ENCODE data around the gene NAA10. TPM values are rescaled to one million over a fixed set of nuclear protein-coding genes. Genes with fewer than 3 reads are reported as not detected.

The NAA10 gene
- total and polyA plus RNA-seq, 4 donors: 70.2 to 287 (median 84.5) TPM

DNA sequence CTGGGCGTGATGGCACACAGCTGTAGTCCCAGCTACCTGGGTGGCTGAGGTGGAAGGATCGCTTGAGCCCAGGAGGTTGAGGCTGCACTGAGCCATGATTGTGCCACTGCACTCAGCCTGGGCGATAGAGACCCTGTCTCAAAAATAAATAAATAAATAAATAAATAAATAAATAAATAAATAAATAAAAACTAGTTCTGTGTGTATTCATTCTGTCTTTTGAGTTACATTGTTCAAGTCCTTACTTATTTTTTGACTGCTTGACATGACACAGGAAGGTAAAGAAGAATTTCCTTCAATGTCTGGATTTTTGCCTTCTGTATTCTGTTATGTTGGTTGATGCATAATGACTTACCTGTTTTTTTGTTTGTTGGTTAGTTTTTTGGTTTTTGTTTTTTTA is 2.2 kb upstream of the NAA10 start:
- H3K27ac ChIP-seq (ENCODE audit: low read depth in 1 of 2, low read length in 2 of 2): no peak overlapping the region
- H3K27me3 ChIP-seq (ENCODE audit: control insufficient read depth in 1 of 2, insufficient read depth in 2 of 2, low read length in 1 of 2): no peaks in the 10 kb centered on the region
- no peak overlapping the region for H3K4me3 ChIP-seq (ENCODE audit: low read length in 2 of 2)
- no peaks in the 10 kb centered on the region for H3K36me3 ChIP-seq (ENCODE audit: control insufficient read depth in 1 of 2, insufficient read depth in 2 of 2, low read length in 1 of 2)
- no peak for ATAC-seq (ENCODE audit: low FRiP score)
- no peaks in the 10 kb centered on the region for H3K4me1 ChIP-seq (ENCODE audit: control insufficient read depth in 1 of 2, insufficient read depth in 2 of 2, low read length in 2 of 2)
- no peak for DNase-seq
- H3K9me3 ChIP-seq (ENCODE audit: control insufficient read depth, low read length): no peaks in the 10 kb centered on the region
- intact Hi-C loops (cut with DNase I): loop anchor here in 1 of 2 donors (5.0 kb wide), 1 partner anchor 175 kb away; the partner anchor contains the start of gene PLXNB3
- 82 to 91% methylated on average over 3 of the region's 3 CpGs for whole genome bisulfite sequencing, 2 donors

DNA sequence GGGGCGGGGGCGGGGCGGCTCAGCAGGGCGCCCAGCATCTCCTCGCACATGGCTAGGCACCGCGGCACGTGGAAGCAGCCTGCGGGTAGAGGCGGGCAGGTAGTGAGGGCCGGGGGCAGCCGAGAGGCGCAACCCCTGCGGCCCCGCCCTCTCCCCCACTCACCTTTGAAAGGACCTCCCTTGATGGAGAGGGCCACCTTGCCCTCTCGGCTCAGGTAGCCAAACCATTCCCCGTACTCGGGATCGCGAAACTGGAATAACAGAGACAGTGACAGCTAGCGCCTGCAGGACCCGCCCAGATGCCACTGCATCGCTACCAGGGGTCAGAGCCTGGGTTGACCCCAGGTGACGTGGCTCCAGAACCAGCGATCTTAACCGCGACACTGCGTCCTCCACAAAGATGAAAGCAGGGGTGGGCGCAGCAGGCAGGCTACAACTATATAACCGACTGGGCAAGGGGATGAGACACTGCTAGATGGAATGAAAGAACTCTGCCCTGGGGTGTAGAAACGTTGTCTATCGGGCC is 552 bp upstream of the NAA10 start:
- Histone ChIP-seq H3K36me3 (ENCODE audit: control insufficient read depth in 1 of 2, insufficient read depth in 2 of 2, low read length in 1 of 2) (no peaks in the 10 kb centered on the region), H3K27me3 (ENCODE audit: control insufficient read depth in 1 of 2, insufficient read depth in 2 of 2, low read length in 1 of 2) (no peaks in the 10 kb centered on the region), H3K27ac (ENCODE audit: low read depth in 1 of 2, low read length in 2 of 2) (no peak overlapping the region), H3K9me3 (ENCODE audit: control insufficient read depth, low read length) (no peaks in the 10 kb centered on the region), H3K4me1 (ENCODE audit: control insufficient read depth in 1 of 2, insufficient read depth in 2 of 2, low read length in 2 of 2) (no peaks in the 10 kb centered on the region), H3K4me3 (ENCODE audit: low read length in 2 of 2) (no peak overlapping the region)
- WGBS, 2 donors: 8 to 26% methylated on average over 26 to 32 of the region's 32 CpGs
- intact Hi-C loops (cut with DNase I): loop anchor here in 1 of 2 donors (5.0 kb wide), 1 partner anchor 173 kb away; the partner anchor contains the start of gene PLXNB3
- no peak for DNase-seq
- ATAC-seq (ENCODE audit: low FRiP score): peak; percentile 1

DNA sequence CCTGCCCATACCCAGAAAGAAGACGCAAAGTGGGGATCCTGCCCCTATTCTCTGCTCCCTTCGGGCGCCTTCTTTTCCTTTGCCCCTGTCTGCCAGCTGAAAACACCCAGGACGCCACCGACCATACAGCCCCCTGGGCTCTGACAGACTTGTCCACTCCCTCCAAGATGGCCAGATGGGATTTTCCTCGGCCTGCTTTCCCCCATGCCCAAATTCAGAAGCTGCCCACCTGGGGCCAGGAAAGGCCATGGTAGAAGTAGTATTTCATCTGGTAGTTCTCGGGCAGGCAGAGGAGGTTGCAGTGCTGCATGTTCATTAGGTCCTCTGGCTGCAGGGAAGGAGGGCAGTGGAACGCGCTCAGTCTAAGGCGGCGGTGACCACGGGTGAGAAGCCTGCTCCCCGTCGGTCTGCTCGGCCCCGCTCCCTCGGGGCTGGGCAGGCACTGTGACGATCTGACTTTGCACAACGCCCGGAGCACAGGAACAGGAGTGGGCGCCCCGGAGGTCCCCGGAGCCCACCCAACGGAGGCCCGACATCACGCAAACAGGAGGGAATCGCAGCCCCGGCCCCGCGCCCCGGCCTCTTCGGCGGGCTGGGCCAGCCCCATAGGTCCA is 582 bp downstream of the NAA10 start:
- H3K4me1 ChIP-seq (ENCODE audit: control insufficient read depth in 1 of 2, insufficient read depth in 2 of 2, low read length in 2 of 2): no peaks in the 10 kb centered on the region
- H3K4me3 ChIP-seq (ENCODE audit: low read length in 2 of 2): peak overlapping the region; percentile 49 to 55
- peak in 1 of 2 donors; percentile 32 for DNase-seq
- 4 to 14% methylated on average over 31 to 33 of the region's 33 CpGs for WGBS, 2 donors
- no peak overlapping the region for H3K27ac ChIP-seq (ENCODE audit: low read depth in 1 of 2, low read length in 2 of 2)
- ATAC-seq (ENCODE audit: low FRiP score): peak; percentile 7
- intact Hi-C loops (cut with DNase I): no loop called here
- H3K9me3 ChIP-seq (ENCODE audit: control insufficient read depth, low read length): no peaks in the 10 kb centered on the region
- no peaks in the 10 kb centered on the region for H3K36me3 ChIP-seq (ENCODE audit: control insufficient read depth in 1 of 2, insufficient read depth in 2 of 2, low read length in 1 of 2)
- H3K27me3 ChIP-seq (ENCODE audit: control insufficient read depth in 1 of 2, insufficient read depth in 2 of 2, low read length in 1 of 2): no peaks in the 10 kb centered on the region

DNA sequence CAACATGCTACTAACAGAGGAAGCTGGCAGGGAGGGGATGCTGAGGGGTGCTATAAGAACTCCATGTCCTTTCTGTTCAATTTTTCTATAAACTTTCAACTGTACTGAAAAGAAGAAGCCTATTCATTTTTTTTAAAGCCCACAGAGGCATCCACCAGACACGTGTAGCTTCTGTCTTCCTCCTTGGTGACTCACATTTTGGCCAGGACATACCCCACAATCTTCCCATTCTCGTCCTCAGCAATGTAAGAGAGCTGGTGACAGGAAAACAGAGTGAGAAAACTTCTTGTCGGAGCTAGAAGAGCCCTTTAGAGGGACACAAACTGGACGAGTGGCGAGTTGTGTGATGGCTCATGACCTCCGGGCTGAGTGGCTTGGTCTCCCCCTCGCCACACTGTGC is 1.1 kb downstream of the NAA10 start:
- Histone ChIP-seq H3K27ac (ENCODE audit: low read depth in 1 of 2, low read length in 2 of 2) (no peak overlapping the region), H3K9me3 (ENCODE audit: control insufficient read depth, low read length) (no peaks in the 10 kb centered on the region), H3K4me1 (ENCODE audit: control insufficient read depth in 1 of 2, insufficient read depth in 2 of 2, low read length in 2 of 2) (no peaks in the 10 kb centered on the region), H3K36me3 (ENCODE audit: control insufficient read depth in 1 of 2, insufficient read depth in 2 of 2, low read length in 1 of 2) (no peaks in the 10 kb centered on the region), H3K4me3 (ENCODE audit: low read length in 2 of 2) (no peak overlapping the region), H3K27me3 (ENCODE audit: control insufficient read depth in 1 of 2, insufficient read depth in 2 of 2, low read length in 1 of 2) (no peaks in the 10 kb centered on the region)
- no peak for ATAC-seq (ENCODE audit: low FRiP score)
- 31 to 57% methylated on average over 7 of the region's 7 CpGs for WGBS, 2 donors
- no peak for DNase-seq
- intact Hi-C loops (cut with DNase I): no loop called here

DNA sequence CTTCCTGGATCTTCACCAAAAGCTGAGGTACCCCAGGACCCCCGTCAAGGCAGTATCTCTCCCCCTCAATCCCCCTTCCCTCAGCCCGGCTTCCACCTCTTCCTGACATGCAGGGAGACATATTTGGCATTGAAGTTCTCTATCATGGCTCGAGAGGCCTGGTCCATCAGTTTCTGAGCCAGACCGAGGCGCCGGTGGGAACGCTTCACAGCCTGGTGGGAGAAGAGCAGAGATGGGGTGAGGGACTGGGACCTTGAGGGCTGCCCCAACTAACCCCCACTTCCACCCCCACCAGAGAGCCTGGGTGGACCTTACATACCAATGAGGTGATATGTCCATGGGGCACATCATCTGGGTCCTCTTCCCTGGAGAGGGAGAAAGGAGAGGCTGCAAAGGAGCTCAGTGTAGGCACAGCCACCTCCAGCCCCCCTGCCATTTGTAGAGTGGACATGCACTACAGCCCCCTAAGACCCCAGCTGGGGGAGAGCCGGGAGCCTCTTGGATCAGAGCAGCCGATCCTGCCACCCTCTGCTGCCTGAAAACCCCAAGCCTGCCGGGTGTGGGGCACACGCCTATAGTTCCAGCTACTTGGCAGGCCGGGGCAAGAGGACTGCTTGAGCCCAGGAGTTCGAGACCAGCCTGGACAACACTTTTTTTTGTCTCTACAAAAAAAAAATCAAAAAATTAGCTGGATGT is 2.5 kb downstream of the NAA10 start:
- H3K4me1 ChIP-seq (ENCODE audit: control insufficient read depth in 1 of 2, insufficient read depth in 2 of 2, low read length in 2 of 2): no peaks in the 10 kb centered on the region
- H3K36me3 ChIP-seq (ENCODE audit: control insufficient read depth in 1 of 2, insufficient read depth in 2 of 2, low read length in 1 of 2): no peaks in the 10 kb centered on the region
- no peaks in the 10 kb centered on the region for H3K9me3 ChIP-seq (ENCODE audit: control insufficient read depth, low read length)
- WGBS, 2 donors: 91 to 93% methylated on average over 13 of the region's 13 CpGs
- H3K4me3 ChIP-seq (ENCODE audit: low read length in 2 of 2): no peak overlapping the region
- DNase-seq: peak in 1 of 2 donors; percentile 38
- ATAC-seq (ENCODE audit: low FRiP score): no peak
- intact Hi-C loops (cut with DNase I): no loop called here
- no peak overlapping the region for H3K27ac ChIP-seq (ENCODE audit: low read depth in 1 of 2, low read length in 2 of 2)
- no peaks in the 10 kb centered on the region for H3K27me3 ChIP-seq (ENCODE audit: control insufficient read depth in 1 of 2, insufficient read depth in 2 of 2, low read length in 1 of 2)

DNA sequence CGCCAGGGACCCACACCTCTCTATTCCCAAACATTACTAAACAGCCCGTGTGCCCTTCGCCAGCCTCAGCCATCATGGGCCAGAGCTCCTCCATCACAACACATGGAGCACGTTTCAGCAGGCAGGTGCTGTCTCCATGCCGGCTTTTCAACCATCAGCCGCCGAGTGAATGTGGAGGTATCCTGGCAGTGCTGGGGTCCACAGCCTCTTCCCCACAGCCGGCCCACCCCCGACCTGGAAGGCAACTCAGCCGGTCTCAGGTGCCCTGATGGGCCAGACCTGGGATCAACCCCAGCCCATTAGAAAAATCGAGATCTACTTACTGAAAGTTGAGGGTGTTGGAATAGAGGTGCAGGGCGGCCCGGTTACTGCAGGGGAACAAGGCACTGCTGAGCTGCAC is 3.1 kb downstream of the NAA10 start:
- no peak for ATAC-seq (ENCODE audit: low FRiP score)
- intact Hi-C loops (cut with DNase I): no loop called here

DNA sequence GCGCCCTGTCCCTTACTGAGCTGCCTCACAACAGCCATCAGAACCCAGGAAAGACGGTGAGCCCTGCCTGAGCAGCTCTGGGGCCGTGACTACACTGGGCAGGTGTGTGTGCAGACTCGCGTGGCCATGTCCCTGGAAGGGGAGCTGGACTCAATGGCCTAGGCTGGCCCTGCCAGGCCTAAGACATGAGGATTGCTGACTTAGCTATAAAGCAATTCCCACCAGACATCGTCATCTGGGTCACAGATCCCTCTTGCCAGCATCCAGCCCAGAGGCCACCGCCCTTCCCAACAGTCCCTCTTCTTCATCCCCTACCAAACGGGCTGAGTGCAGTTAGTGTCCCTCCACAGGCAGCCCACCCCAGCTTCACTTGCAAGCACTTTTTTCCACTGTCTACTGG is 3.7 kb downstream of the NAA10 start:
- no peak for DNase-seq
- no peak overlapping the region for H3K4me3 ChIP-seq (ENCODE audit: low read length in 2 of 2)
- no peaks in the 10 kb centered on the region for H3K9me3 ChIP-seq (ENCODE audit: control insufficient read depth, low read length)
- H3K27me3 ChIP-seq (ENCODE audit: control insufficient read depth in 1 of 2, insufficient read depth in 2 of 2, low read length in 1 of 2): no peaks in the 10 kb centered on the region
- intact Hi-C loops (cut with DNase I): no loop called here
- H3K27ac ChIP-seq (ENCODE audit: low read depth in 1 of 2, low read length in 2 of 2): no peak overlapping the region
- H3K36me3 ChIP-seq (ENCODE audit: control insufficient read depth in 1 of 2, insufficient read depth in 2 of 2, low read length in 1 of 2): no peaks in the 10 kb centered on the region
- no peaks in the 10 kb centered on the region for H3K4me1 ChIP-seq (ENCODE audit: control insufficient read depth in 1 of 2, insufficient read depth in 2 of 2, low read length in 2 of 2)
- 88% methylated on average over 8 of the region's 8 CpGs for WGBS, 2 donors
- ATAC-seq (ENCODE audit: low FRiP score): no peak

More for the DNA sequence above, 3.1 kb downstream of the NAA10 start:
- H3K4me3 ChIP-seq (ENCODE audit: low read length in 2 of 2): no peak overlapping the region
- DNase-seq: no peak
- H3K4me1 ChIP-seq (ENCODE audit: control insufficient read depth in 1 of 2, insufficient read depth in 2 of 2, low read length in 2 of 2): no peaks in the 10 kb centered on the region
- no peaks in the 10 kb centered on the region for H3K36me3 ChIP-seq (ENCODE audit: control insufficient read depth in 1 of 2, insufficient read depth in 2 of 2, low read length in 1 of 2)
- no peaks in the 10 kb centered on the region for H3K9me3 ChIP-seq (ENCODE audit: control insufficient read depth, low read length)
- no peaks in the 10 kb centered on the region for H3K27me3 ChIP-seq (ENCODE audit: control insufficient read depth in 1 of 2, insufficient read depth in 2 of 2, low read length in 1 of 2)
- H3K27ac ChIP-seq (ENCODE audit: low read depth in 1 of 2, low read length in 2 of 2): no peak overlapping the region
- 88 to 92% methylated on average over 13 of the region's 13 CpGs for WGBS, 2 donors

DNA sequence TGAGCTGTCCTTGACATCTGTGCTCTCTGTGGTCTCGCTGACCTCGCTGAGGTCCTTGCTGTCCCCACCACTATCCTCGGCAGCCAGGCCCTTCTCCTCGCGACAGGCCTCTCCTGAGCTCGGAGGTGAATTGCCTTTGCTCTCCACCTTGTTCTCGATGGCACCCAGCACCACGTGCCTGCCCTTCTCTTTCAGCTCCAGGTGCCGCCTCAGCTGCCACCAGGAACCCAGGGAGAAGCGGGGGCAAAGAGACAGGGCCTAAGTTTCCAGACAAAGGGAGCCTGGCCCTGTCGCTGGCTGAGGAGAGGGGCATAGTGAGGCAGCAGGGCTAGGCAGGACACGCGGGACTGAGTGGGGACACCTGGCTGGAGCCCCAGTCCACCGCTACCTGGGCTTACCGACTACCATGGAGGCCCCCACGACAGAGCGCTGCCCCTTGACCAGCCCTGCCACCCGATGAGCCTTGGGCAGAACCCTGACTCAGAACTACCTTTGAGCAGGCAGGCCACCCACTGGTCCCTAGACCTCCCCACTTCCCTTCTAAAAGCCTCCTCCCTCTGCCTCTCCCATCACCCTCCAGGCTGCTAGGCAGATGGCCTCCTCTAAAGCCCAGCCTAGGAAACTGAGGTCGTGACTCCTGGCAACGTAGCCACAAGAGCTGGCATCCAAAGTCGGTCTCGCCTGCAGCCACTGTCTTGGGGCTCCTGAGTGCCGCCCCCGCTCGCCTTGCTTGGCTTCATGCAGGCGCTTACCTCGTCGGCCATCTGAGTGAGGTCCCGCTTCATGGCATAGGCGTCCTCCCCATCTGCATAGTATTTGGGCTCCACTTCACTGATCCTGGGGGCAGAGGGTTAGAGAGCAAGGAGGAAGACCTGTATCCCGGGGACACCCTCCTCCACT is 4.6 kb downstream of the NAA10 start:
- Histone ChIP-seq H3K9me3 (ENCODE audit: control insufficient read depth, low read length) (no peaks in the 10 kb centered on the region), H3K27ac (ENCODE audit: low read depth in 1 of 2, low read length in 2 of 2) (no peak overlapping the region), H3K36me3 (ENCODE audit: control insufficient read depth in 1 of 2, insufficient read depth in 2 of 2, low read length in 1 of 2) (no peaks in the 10 kb centered on the region), H3K4me1 (ENCODE audit: control insufficient read depth in 1 of 2, insufficient read depth in 2 of 2, low read length in 2 of 2) (no peaks in the 10 kb centered on the region), H3K27me3 (ENCODE audit: control insufficient read depth in 1 of 2, insufficient read depth in 2 of 2, low read length in 1 of 2) (no peaks in the 10 kb centered on the region), H3K4me3 (ENCODE audit: low read length in 2 of 2) (no peak overlapping the region)
- ATAC-seq (ENCODE audit: low FRiP score) (no peak), DNase-seq (no peak)
- intact Hi-C loops (cut with DNase I): no loop called here
- 89 to 91% methylated on average over 31 of the region's 31 CpGs for WGBS, 2 donors
